HG03558 (cell line): ENCODE results near the gene TRIP11.

ENCODE experiments used
- ATAC-seq: cut with Tn5 transposase; IDR thresholded peaks from one replicate; pipeline ENCODE4 v1.9.1; 2021; ENCODE audit warnings: moderate number of reproducible peaks; ENCODE audit not compliant: unreplicated experiment; ENCODE audit errors: extremely low read depth

TRIP11 gene

DNA sequence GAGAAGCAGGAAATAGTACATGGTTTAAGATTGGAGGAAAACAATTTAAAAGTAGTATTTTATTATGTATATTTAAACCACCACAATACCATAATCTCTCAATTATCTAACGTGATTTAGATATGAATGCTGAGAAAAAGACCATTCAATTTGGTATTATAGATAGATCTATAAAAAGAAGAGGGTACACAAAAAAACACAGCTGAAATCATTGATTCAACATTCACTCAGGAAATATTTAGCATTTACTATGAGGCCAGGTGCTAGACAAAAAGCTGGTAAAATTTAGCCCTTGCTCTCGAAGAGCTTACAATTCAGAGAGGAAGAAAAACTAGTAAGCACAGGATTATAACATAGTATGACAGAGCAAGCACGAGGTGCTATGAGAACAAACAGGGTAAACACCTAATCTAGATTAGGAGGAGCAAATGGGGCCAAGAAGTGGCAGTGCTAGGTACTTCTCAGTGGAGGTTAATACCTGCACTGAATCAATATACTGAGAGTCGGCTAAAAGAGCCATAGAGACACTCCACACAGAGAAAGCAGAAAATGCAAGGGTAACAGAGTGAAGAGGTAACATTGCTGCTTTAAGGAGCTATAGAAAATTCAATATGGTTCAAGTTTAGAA, 27.6 kb downstream of the TRIP11 start:
- ATAC-seq, result no peak

DNA sequence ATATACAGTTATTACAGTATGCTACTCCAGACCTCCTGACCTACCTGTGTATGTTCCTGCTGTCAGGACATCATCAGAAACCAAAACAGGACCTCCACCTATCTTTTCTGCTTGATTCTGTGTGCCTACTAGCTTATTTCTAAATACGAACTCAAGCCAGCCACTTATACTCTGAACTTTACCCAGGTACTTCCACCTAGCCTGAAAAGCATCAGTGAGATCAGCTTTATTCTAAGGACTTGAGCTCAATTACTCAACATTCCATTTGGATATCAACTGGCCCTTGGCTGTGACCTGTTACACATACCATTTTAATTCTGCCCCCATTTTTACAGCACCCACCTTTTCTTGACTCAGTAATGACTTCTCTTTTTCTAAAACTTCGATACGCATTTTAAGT, 29.2 kb downstream of the TRIP11 start:
- no peak for ATAC-seq

DNA sequence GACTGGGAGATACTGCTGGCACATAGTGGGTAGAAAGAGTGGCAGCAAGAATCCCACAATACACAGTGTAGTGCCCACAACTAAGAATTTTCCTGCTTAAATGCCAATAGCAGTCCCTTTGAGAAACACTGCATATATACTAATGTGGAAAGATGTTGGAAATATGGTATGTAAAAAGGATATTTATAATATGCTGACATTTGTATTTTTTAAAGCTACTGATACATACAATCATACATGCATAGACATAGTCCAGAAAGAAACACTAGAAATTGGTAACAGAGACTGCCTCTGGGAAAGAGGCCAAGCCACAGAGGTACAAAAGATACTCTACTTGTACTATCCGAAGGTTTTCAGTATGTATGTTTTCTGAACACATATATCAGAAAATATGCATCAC, 30.3 kb downstream of the TRIP11 start:
- no peak for ATAC-seq

DNA sequence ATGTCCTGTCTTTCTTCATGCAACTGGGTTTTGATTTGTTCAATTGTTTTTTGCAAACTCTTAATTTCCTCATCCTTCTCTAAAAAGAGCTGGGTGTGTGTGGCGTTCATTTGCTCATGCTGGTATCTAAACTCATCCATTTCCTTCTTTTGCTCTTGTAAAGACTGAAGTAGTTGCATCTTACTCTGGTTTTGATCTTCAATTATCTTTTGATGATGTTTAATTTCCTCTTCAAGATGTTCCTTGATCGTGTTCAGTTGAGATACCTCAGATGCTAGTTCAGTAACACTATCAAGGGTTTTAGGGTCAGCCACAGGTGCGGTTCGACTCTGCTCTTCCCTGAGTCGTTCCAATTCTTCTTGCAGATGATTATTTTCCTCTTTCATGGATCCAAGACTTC, 34.8 kb downstream of the TRIP11 start:
- no peak for ATAC-seq

GRCh38 chr14:92004062-92004461, 35.8 kb downstream of the TRIP11 start:
- ATAC-seq, result no peak

- ATAC-seq, result no peak
Observed at GRCh38 chr14:91998667-91999570, 40.9 kb downstream of the TRIP11 start.

- ATAC-seq, result no peak
Observed at GRCh38 chr14:91997492-91997891, 42.4 kb downstream of the TRIP11 start.

- ATAC-seq, result no peak
Observed at GRCh38 chr14:91996948-91997371, 42.9 kb downstream of the TRIP11 start.

DNA sequence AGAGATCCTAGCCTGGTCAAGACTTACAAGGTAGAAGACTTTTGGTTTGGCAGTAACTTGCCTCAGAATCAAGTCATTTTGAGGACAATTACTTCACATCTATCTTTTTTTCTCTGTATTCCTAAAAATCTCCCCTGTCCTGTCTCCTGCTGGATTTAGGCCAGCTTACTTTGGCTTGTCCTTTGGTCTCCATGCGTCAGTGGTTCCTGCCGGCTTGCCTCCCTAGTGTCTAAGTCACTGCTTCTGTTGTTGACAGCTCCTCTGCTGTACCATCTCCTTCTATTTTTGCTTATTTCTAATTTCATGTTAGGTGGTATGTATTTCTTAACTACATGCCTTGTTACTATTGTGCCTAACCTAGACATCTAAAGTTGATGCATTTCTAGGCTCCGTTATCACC, 52.7 kb downstream of the TRIP11 start:
- ATAC-seq, result no peak

DNA sequence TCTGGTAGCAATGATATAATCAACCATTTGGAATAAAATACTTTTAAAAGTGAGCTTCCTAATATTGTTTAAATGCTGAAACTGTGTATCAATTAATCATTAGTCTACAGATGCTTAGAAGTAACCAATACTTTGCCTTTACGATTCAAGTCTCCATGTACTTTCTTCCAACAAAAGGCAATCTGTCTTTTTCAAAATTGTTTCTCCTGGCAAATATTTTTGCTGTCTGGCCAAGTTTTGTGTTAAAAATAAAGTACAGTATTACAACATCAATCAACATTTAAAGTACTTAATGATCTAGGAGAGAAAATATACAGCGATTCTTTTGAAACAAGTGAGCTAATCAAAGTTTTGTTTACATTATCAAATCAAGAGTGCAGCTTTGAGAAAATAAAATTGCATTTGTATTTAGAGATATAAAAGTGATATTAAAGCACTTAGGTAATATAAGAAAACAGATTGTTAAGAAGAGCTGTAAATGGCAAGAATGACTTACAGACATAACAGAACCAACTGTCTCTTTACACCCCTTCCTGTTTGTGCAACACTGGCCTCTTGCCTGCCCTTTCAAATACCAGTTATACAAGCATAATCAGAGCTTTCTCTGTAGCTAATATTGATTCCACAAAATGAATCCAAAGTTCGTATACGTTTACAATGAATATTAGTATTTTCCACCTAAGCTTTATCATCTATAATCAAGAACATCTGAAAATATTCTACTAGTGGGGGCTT, 54.2 kb downstream of the TRIP11 start:
- no peak for ATAC-seq

- ATAC-seq, result no peak
Observed at GRCh38 chr14:91985008-91985407, 54.9 kb downstream of the TRIP11 start.

DNA sequence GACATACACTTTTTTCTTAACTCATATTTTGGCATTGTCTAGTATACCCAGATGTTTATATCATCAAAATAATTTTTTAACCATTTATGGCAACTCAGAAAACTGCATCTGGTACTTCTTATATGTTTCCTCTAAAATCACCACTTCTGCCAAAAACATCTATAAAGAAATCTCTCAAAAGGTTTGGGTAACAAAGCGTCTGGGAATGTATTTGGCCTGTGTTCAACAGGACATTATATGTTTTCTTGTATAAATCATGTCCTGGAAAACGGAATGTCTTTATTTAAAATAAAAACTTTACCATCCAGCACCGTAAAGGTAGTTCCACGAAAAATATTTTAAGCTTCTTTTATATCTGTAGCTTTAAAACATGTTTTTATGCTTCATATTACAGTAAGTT, 56.3 kb downstream of the TRIP11 start:
- ATAC-seq, result no peak

DNA sequence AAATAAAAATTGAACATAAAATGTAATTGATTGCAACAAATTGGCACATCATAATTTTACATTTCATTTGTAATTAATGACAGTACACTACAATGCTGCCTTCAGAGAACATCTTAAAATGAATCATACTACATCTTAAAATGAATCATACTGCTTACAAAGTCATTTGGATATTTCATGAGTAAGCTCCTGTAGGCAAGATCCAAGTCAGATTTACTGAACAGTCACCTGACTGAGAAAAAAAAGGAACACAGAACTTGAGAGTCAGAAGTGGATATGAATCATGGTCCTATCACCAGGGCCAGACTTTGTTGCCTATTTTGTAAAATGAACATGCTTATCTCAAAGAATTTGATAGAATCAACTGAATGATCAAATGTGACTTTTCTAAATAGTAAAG, 59.7 kb downstream of the TRIP11 start:
- peak; percentile 81 for ATAC-seq

GRCh38 chr14:91977884-91978283, 62.0 kb downstream of the TRIP11 start:
- ATAC-seq, result no peak

GRCh38 chr14:91975763-91976162, 64.1 kb downstream of the TRIP11 start:
- ATAC-seq, result no peak

DNA sequence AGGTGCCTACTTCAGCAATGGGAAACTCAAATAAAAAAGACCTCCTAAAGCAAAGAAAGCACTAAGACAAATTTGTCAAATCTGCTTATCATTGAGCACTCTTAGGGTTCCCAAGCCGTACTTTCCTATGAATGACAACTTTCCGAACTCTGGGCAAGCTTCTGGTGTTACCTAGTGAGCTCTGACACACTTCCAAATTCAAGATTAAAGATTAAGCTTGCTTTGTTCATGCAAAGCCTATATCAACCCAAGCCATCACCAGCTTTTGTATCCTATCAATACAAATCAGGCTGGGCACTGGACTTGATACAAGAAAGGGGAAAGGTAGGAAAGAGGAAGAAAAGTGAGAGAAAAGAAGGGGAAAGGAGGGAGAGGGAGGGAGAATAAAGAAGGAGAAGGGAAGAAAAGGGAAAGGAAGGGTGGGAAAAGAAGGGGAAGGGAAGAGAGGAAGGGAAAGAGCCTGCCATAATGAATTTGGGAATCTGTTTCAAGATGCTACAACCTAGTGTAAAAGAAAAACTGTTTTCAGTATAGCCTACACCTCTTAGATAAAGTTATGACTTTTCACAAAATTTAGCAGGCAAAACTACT, 68.6 kb downstream of the TRIP11 start:
- no peak for ATAC-seq

DNA sequence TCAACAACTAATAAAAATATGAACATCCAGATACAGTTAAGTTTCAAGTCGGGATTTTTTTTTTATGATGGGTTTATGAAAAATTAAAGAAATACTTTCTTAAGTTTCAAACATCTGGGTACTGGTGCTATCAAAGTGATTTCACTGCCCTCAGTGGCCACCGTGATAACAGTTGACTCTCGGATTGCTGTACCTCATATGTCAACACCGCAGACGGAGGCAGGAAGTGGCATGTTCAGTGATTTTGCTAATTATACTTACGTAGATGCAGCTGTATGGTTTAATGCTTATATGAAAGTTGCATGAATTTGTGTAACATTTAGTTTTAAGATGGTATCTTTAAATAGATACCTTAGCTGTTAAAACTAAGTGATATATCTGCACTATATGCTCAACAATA, 71.6 kb downstream of the TRIP11 start:
- ATAC-seq, result no peak

- no peak for ATAC-seq
Observed at GRCh38 chr14:91964724-91965123, 75.1 kb downstream of the TRIP11 start.

GRCh38 chr14:91964011-91964410, 75.8 kb downstream of the TRIP11 start:
- ATAC-seq, result no peak

DNA sequence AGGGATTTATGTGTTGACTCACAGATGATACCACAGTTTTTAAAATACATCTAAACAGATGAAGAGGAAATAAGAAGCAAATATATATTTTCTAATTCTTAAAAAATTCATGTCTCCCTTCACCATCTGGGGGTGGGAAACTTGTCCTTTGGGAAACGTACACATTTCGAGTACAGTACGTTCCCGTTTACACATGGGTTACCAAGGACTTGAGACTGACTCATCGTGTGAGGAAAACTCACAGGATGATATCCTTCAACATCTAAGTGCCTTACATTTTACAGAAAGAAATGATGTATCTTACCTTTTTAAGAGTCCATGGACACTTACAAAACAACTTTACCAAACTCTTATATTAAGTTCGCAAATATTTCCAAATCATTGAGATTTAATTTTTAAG, 76.4 kb downstream of the TRIP11 start:
- no peak for ATAC-seq
